OCI-LY7 (cell line): ENCODE measurements around the gene MSN.

Source experiments
- CTCF ChIP-seq: fragments of 200-600 bp; sonication (generic); conservative IDR thresholded peaks from 2 replicates; pipeline ENCODE4 v1.5.1; 2014; ENCODE audit warnings: mild to moderate bottlenecking, antibody characterized with exemption, low read length, moderate library complexity, mixed read lengths
- EZH2phosphoT487 ChIP-seq: fragments of 200-600 bp; sonication (generic); IDR thresholded peaks from 2 replicates; pipeline ENCODE4 v1.6.1; 2018; ENCODE audit warnings: low read depth, borderline replicate concordance, mild to moderate bottlenecking, mixed run types, antibody characterized with exemption, low read length, moderate library complexity, mixed read lengths

- TF ChIP-seq CTCF (no peak), EZH2phosphoT487 (no peak)
Measured at GRCh38 chrX:65644621-65645289, 22.7 kb upstream of the MSN start.
